K562 (cell line): ENCODE results near the gene PRR30. TPM values are rescaled to one million over a fixed set of nuclear protein-coding genes. Genes with fewer than 3 reads are reported as not detected.

ENCODE experiments used
- FOXA3 ChIP-seq, 2 experiments: fragments of 450-650 bp in 1 of 2; sonication (generic) in 1 of 2; formaldehyde crosslinking; IDR thresholded peaks in 1 of 2; conservative IDR thresholded peaks in 1 of 2; 2 replicates each; pipeline versions ENCODE4 v1.4.0 to v1.8.0; 2020 to 2022; ENCODE audit warnings: mild to moderate bottlenecking in 2 of 2, missing genetic modification reagents in 1 of 2
- ILF3 ChIP-seq: fragments of 450-650 bp; IDR thresholded peaks from 2 replicates; pipeline ENCODE4 v1.6.1; 2018; ENCODE audit warnings: antibody characterized with exemption, mild to moderate bottlenecking, moderate library complexity, borderline replicate concordance
- KDM4B ChIP-seq, 2 experiments: fragments of 450-650 bp in 1 of 2; sonication (generic) in 1 of 2; IDR thresholded peaks; 2 replicates each; pipeline ENCODE4 v1.6.1; 2016 to 2017; ENCODE audit warnings: borderline replicate concordance in 2 of 2, antibody characterized with exemption in 1 of 2, low read depth in 1 of 2, mild to moderate bottlenecking in 1 of 2
- NBN ChIP-seq: fragments of 450-650 bp; IDR thresholded peaks from 2 replicates; pipeline ENCODE4 v1.6.1; 2016; ENCODE audit warnings: low read depth, mild to moderate bottlenecking
- PHTF2 ChIP-seq: fragments of 250-450 bp; sonication (Bioruptor Pico); IDR thresholded peaks from 2 replicates; pipeline ENCODE4 v1.5.0; 2021; ENCODE audit warnings: mild to moderate bottlenecking
- RERE ChIP-seq: sonication (generic); formaldehyde crosslinking; IDR thresholded peaks from 2 replicates; pipeline ENCODE4 v1.8.0; 2023; ENCODE audit warnings: missing genetic modification reagents, mild to moderate bottlenecking, borderline replicate concordance
- ZFP30 ChIP-seq: fragments of 250-450 bp; sonication (Bioruptor Pico); IDR thresholded peaks from 2 replicates; pipeline ENCODE4 v1.8.0; 2022; ENCODE audit warnings: moderate library complexity, mild to moderate bottlenecking, inconsistent platforms, borderline replicate concordance
- ZKSCAN1 ChIP-seq: fragments of 150-350 bp; IDR thresholded peaks from 2 replicates; pipeline ENCODE4 v1.6.1; 2016; ENCODE audit warnings: low read depth, low read length
- ZNF217 ChIP-seq: sonication (generic); formaldehyde crosslinking; IDR thresholded peaks from 2 replicates; pipeline ENCODE4 v1.8.0; 2022; ENCODE audit warnings: mild to moderate bottlenecking, missing genetic modification reagents
- ZNF512 ChIP-seq: IDR thresholded peaks from 2 replicates; pipeline ENCODE4 v1.6.1; 2016; ENCODE audit warnings: missing genetic modification characterization, missing compliant biosample characterization
- ZNF586 ChIP-seq: fragments of 450-650 bp; formaldehyde crosslinking; conservative IDR thresholded peaks from 2 replicates; pipeline ENCODE4 v1.4.0; 2020; ENCODE audit warnings: mild to moderate bottlenecking, moderate library complexity
- ZNF655 ChIP-seq: fragments of 250-450 bp; sonication (Bioruptor Pico); IDR thresholded peaks from 2 replicates; pipeline ENCODE4 v1.5.0; 2021
- ZNF778 ChIP-seq: fragments of 450-650 bp; formaldehyde crosslinking; IDR thresholded peaks from 2 replicates; pipeline ENCODE4 v1.4.0; 2020; ENCODE audit warnings: mild to moderate bottlenecking, moderate library complexity
- polyA plus RNA-seq, 8 experiments: library from polyadenylated mRNA; depleted of rRNA in 4 of 8; stranded (reverse) in 5 of 8; unstranded in 3 of 8; fragments of >200 nt; fragmentation: Nextera tagmentation in 2 of 8; fragmentation: Illumina TruSeq in 1 of 8; extraction: Ambion mirVana in 2 of 8; extraction: Trizol in 1 of 8; gene quantifications; 2 replicates each; pipeline versions ENCODE4 v1.2.1 to v1.2.3, GENCODE V29; 2011 to 2014; ENCODE audit warnings: inconsistent platforms in 1 of 8, missing spikeins in 1 of 8
- total RNA-seq, 7 experiments: library from RNA; depleted of rRNA in 6 of 7; stranded (reverse); fragments of >200 nt in 6 of 7; fragmentation: Illumina TruSeq in 2 of 7; extraction: Trizol in 2 of 7; gene quantifications; 2 replicates each; pipeline versions ENCODE4 v1.2.1 to v1.2.3, GENCODE V29; 2011 to 2021; ENCODE audit warnings: low replicate concordance in 1 of 7
- TF ChIP-seq, protein P1 (sequence below): sonication (generic); formaldehyde crosslinking; IDR thresholded peaks from 2 replicates; pipeline ENCODE4 v1.4.0; 2020; ENCODE audit warnings: mild to moderate bottlenecking, missing genetic modification reagents
- TF ChIP-seq, protein P2 (sequence below): fragments of 250-450 bp; sonication (Bioruptor Pico); IDR thresholded peaks from 2 replicates; pipeline ENCODE4 v1.4.0; 2020; ENCODE audit warnings: borderline replicate concordance

Gene PRR30
- total and polyA plus RNA-seq, 9 of the 15 experiments (the other 6 are each of a cell fraction or from before 2014, with no cell fraction given) = not detected

DNA sequence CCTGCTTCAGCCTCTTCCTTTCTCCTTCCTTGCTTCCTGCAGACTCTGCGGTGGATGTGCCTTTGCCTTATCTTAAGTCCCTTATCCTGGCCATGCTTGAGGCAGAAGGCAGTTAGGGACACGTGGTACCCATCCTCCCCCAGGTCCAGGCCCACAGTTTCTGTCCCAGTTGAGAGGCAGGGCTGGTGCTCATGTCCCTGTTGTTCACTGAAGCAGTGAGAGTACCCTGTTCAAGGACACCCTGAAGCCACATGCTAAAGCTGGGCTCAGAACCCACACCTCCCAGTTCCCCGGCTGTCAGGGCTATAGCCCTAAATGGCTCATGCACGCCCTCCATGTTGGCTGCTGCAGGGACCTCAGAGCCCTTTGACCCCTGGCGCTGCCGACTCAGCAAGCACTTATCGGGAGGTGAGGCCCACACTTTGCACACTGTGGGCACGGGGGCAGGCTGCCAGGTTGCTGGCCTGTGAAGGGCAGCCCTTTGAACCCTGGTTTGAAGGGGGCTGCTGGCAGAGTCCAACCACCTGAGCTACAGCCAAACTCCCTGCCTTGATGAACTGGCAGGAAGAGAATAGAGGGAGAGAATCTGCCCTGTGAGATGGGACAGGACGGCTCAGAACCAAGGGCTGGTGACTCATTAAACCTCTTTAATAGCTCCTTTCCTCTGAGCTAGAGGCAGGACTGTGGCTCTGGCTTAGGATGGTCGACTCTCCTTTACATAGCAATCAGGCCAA is 46.3 kb downstream of the PRR30 start (continued):
- TF ChIP-seq ZNF217 (CRISPR knock-in tag) (no peak), FOXA3 (CRISPR knock-in tag; conservative IDR thresholded peaks at IDR 0.05 in 1 of 2, IDR thresholded peaks at IDR 0.05 in 1 of 2) (no peak), ZNF586 (no peak), ZNF655 (CRISPR knock-in tag) (no peak), RERE (no peak; the same call in 1 of the 2 replicates), PHTF2 (CRISPR knock-in tag) (no peak), ZNF512 (tag) (no peak), KDM4B (IDR thresholded peaks at IDR 0.05; ENCODE audit: borderline replicate concordance in 2 of 2, low read depth in 1 of 2) (no peak), ILF3 (no peak), ZKSCAN1 (no peak), ZFP30 (no peak), NBN (no peak), ZNF778 (CRISPR knock-in tag) (no peak)
- TF ChIP-seq, protein P1, sequence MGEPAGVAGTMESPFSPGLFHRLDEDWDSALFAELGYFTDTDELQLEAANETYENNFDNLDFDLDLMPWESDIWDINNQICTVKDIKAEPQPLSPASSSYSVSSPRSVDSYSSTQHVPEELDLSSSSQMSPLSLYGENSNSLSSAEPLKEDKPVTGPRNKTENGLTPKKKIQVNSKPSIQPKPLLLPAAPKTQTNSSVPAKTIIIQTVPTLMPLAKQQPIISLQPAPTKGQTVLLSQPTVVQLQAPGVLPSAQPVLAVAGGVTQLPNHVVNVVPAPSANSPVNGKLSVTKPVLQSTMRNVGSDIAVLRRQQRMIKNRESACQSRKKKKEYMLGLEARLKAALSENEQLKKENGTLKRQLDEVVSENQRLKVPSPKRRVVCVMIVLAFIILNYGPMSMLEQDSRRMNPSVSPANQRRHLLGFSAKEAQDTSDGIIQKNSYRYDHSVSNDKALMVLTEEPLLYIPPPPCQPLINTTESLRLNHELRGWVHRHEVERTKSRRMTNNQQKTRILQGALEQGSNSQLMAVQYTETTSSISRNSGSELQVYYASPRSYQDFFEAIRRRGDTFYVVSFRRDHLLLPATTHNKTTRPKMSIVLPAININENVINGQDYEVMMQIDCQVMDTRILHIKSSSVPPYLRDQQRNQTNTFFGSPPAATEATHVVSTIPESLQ (CRISPR knock-in tag) = no peak
- TF ChIP-seq, protein P2, sequence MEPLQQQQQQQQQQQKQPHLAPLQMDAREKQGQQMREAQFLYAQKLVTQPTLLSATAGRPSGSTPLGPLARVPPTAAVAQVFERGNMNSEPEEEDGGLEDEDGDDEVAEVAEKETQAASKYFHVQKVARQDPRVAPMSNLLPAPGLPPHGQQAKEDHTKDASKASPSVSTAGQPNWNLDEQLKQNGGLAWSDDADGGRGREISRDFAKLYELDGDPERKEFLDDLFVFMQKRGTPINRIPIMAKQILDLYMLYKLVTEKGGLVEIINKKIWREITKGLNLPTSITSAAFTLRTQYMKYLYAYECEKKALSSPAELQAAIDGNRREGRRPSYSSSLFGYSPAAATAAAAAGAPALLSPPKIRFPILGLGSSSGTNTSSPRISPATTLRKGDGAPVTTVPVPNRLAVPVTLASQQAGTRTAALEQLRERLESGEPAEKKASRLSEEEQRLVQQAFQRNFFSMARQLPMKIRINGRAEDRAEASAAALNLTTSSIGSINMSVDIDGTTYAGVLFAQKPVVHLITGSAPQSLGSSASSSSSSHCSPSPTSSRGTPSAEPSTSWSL = no peak
